ENCODE measurements around the gene SSH3. TPM values are rescaled to one million over a fixed set of nuclear protein-coding genes. Genes with fewer than 3 reads are reported as not detected.

The SSH3 gene
- total RNA-seq, 1 experiment from 2014 or later: 16.3 TPM

GRCh38 chr11:67304511-67305113 lies 1.3 kb downstream of the SSH3 start:
- in situ Hi-C loops (cut with HindIII; ENCODE audit: low pct_unique_long_range_greater_than_20kb, low sequenced_read_pairs): no loop called here
- DNase-seq (ENCODE audit: low read depth): no peak

GRCh38 chr11:67306769-67307544 lies 3.6 kb downstream of the SSH3 start:
- in situ Hi-C loops (cut with HindIII; ENCODE audit: low pct_unique_long_range_greater_than_20kb, low sequenced_read_pairs): no loop called here

GRCh38 chr11:67307545-67308001 lies 4.2 kb downstream of the SSH3 start:
- in situ Hi-C loops (cut with HindIII; ENCODE audit: low pct_unique_long_range_greater_than_20kb, low sequenced_read_pairs): no loop called here
- DNase-seq (ENCODE audit: low read depth): no peak

More at GRCh38 chr11:67306769-67307544, 3.6 kb downstream of the SSH3 start:
- DNase-seq (ENCODE audit: low read depth): no peak

GRCh38 chr11:67308031-67308866 lies 4.9 kb downstream of the SSH3 start:
- in situ Hi-C loops (cut with HindIII; ENCODE audit: low pct_unique_long_range_greater_than_20kb, low sequenced_read_pairs): no loop called here
- DNase-seq (ENCODE audit: low read depth): no peak

- in situ Hi-C loops (cut with HindIII; ENCODE audit: low pct_unique_long_range_greater_than_20kb, low sequenced_read_pairs): no loop called here
These were observed 5.8 kb downstream of the SSH3 start for GRCh38 chr11:67309166-67309565.

GRCh38 chr11:67309661-67310061 lies 6.3 kb downstream of the SSH3 start:
- DNase-seq (ENCODE audit: low read depth): no peak
- in situ Hi-C loops (cut with HindIII; ENCODE audit: low pct_unique_long_range_greater_than_20kb, low sequenced_read_pairs): no loop called here

More at GRCh38 chr11:67309166-67309565, 5.8 kb downstream of the SSH3 start:
- DNase-seq (ENCODE audit: low read depth): no peak

- in situ Hi-C loops (cut with HindIII; ENCODE audit: low pct_unique_long_range_greater_than_20kb, low sequenced_read_pairs): no loop called here
- DNase-seq (ENCODE audit: low read depth): no peak
These were observed 7.1 kb downstream of the SSH3 start for GRCh38 chr11:67310246-67311050.

GRCh38 chr11:67311051-67311555 lies 7.8 kb downstream of the SSH3 start:
- in situ Hi-C loops (cut with HindIII; ENCODE audit: low pct_unique_long_range_greater_than_20kb, low sequenced_read_pairs): no loop called here
- no peak for DNase-seq (ENCODE audit: low read depth)

- in situ Hi-C loops (cut with HindIII; ENCODE audit: low pct_unique_long_range_greater_than_20kb, low sequenced_read_pairs): no loop called here
- no peak for DNase-seq (ENCODE audit: low read depth)
These were observed 8.3 kb downstream of the SSH3 start for GRCh38 chr11:67311556-67312082.

- no peak for DNase-seq (ENCODE audit: low read depth)
These were observed 9.1 kb downstream of the SSH3 start for GRCh38 chr11:67312187-67313021.

GRCh38 chr11:67313125-67313890 lies 10.0 kb downstream of the SSH3 start:
- no peak for DNase-seq (ENCODE audit: low read depth)
- in situ Hi-C loops (cut with HindIII; ENCODE audit: low pct_unique_long_range_greater_than_20kb, low sequenced_read_pairs): no loop called here

More at GRCh38 chr11:67312187-67313021, 9.1 kb downstream of the SSH3 start:
- in situ Hi-C loops (cut with HindIII; ENCODE audit: low pct_unique_long_range_greater_than_20kb, low sequenced_read_pairs): no loop called here

GRCh38 chr11:67314218-67314617 lies 10.9 kb downstream of the SSH3 start:
- in situ Hi-C loops (cut with HindIII; ENCODE audit: low pct_unique_long_range_greater_than_20kb, low sequenced_read_pairs): no loop called here
- DNase-seq (ENCODE audit: low read depth): no peak

GRCh38 chr11:67315325-67315909 lies 12.1 kb downstream of the SSH3 start:
- no peak for DNase-seq (ENCODE audit: low read depth)
- in situ Hi-C loops (cut with HindIII; ENCODE audit: low pct_unique_long_range_greater_than_20kb, low sequenced_read_pairs): no loop called here

GRCh38 chr11:67316882-67317204 lies 13.5 kb downstream of the SSH3 start:
- no peak for DNase-seq (ENCODE audit: low read depth)
- in situ Hi-C loops (cut with HindIII; ENCODE audit: low pct_unique_long_range_greater_than_20kb, low sequenced_read_pairs): no loop called here

- in situ Hi-C loops (cut with HindIII; ENCODE audit: low pct_unique_long_range_greater_than_20kb, low sequenced_read_pairs): no loop called here
- peak; percentile 92 for DNase-seq (ENCODE audit: low read depth)
These were observed 14.0 kb downstream of the SSH3 start for GRCh38 chr11:67317205-67317887.

Measured in Caki2 (cell line).